ENCODE results near the gene F12. TPM values are rescaled to one million over a fixed set of nuclear protein-coding genes. Genes with fewer than 3 reads are reported as not detected.
A peak's percentile ranks its signal among the peaks of the same experiment; 100 is the strongest.
"Not testable (repeated sequence)": the region's sequence is repeated elsewhere in the genome, so short reads cannot be mapped to it uniquely, and the experiment has no call there.

F12 gene
- total RNA-seq, 2 experiments from 2014 or later, result 3.2 to 5.4 TPM

- DNase-seq, result no peak
- CTCF ChIA-PET, result interaction anchor here (0.7 to 10.3 kb wide), 5 partner anchors 15 to 116 kb away, joined by 3 to 111 read pairs (median 6); no protein-coding TSS in a partner anchor
- peaks cover 57% of the 10 kb centered on the region for H3K4me1 Mint-ChIP-seq (ENCODE audit: low read depth)
- H3K4me3 Mint-ChIP-seq, result peak overlapping the region; percentile 95
- no peaks in the 10 kb centered on the region for H3K9me3 Mint-ChIP-seq
- no peaks in the 10 kb centered on the region for H3K27me3 Mint-ChIP-seq (ENCODE audit: low read depth)
- intact Hi-C loops (cut with micrococcal nuclease), result loop anchor here (1.0 to 5.0 kb wide), 7 partner anchors 12 to 1041 kb away; partner anchors contain the start of genes HIGD2A, NOP16 and RNF44
- peaks cover 55% of the 10 kb centered on the region for H3K36me3 Mint-ChIP-seq (ENCODE audit: low read depth)
- H3K27ac Mint-ChIP-seq, result peak overlapping the region; percentile 95
These were observed 19.3 kb upstream of the F12 start for GRCh38 chr5:177428574-177429217.

GRCh38 chr5:177427919-177428573 lies 18.7 kb upstream of the F12 start:
- CTCF ChIA-PET, result interaction anchor here (1.2 to 10.3 kb wide), 6 partner anchors 14 to 116 kb away, joined by 3 to 111 read pairs (median 5); no protein-coding TSS in a partner anchor
- Mint-ChIP-seq H3K4me3 (peak overlapping the region; percentile 95), H3K27me3 (ENCODE audit: low read depth) (no peaks in the 10 kb centered on the region), H3K27ac (peak overlapping the region; percentile 95), H3K36me3 (ENCODE audit: low read depth) (peaks cover 50% of the 10 kb centered on the region), H3K9me3 (no peaks in the 10 kb centered on the region), H3K4me1 (ENCODE audit: low read depth) (peaks cover 52% of the 10 kb centered on the region)
- DNase-seq, result peak; percentile 61
- intact Hi-C loops (cut with micrococcal nuclease), result loop anchor here (2.0 to 5.0 kb wide), 3 partner anchors 65 to 1041 kb away; partner anchors contain the start of genes HIGD2A, NOP16 and RNF44

- Mint-ChIP-seq H3K9me3 (no peaks in the 10 kb centered on the region), H3K4me3 (peak overlapping the region; percentile 95), H3K27me3 (ENCODE audit: low read depth) (no peaks in the 10 kb centered on the region), H3K27ac (peak overlapping the region; percentile 95), H3K4me1 (ENCODE audit: low read depth) (peaks cover 46% of the 10 kb centered on the region), H3K36me3 (ENCODE audit: low read depth) (peaks cover 47% of the 10 kb centered on the region)
- DNase-seq, result no peak
- CTCF ChIA-PET, result interaction anchor here (0.5 to 10.3 kb wide), 9 partner anchors 13 to 115 kb away, joined by 3 to 111 read pairs (median 4); no protein-coding TSS in a partner anchor
- intact Hi-C loops (cut with micrococcal nuclease), result loop anchor here (2.0 to 5.0 kb wide), 3 partner anchors 65 to 1040 kb away; partner anchors contain the start of genes HIGD2A, NOP16 and RNF44
These were observed 18.0 kb upstream of the F12 start for GRCh38 chr5:177427211-177427822.

GRCh38 chr5:177426566-177427210 lies 17.3 kb upstream of the F12 start, which contains the start of gene GRK6:
Gene GRK6 (plus strand): TSS chr5:177426676. CDS start chr5:177426846, 170 bp downstream.
- intact Hi-C loops (cut with micrococcal nuclease), result loop anchor here (1.0 to 5.0 kb wide), 8 partner anchors 23 to 1039 kb away; partner anchors contain the start of genes HIGD2A, LMAN2, NOP16 and NSD1
- Mint-ChIP-seq H3K9me3 (no peaks in the 10 kb centered on the region), H3K27ac (peak within 1 kb of the TSS; percentile 95), H3K4me3 (peak within 1 kb of the TSS; percentile 95), H3K4me1 (ENCODE audit: low read depth) (peaks cover 40% of the 10 kb centered on the region), H3K27me3 (ENCODE audit: low read depth) (no peaks in the 10 kb centered on the region), H3K36me3 (ENCODE audit: low read depth) (peaks cover 43% of the 10 kb centered on the region)
- CTCF ChIA-PET, result interaction anchor here (0.5 to 10.3 kb wide), 9 partner anchors 19 to 114 kb away, joined by 3 to 111 read pairs (median 4); no protein-coding TSS in a partner anchor
- DNase-seq, result peak; percentile 79

GRCh38 chr5:177425801-177426565 lies 16.6 kb upstream of the F12 start:
- peak overlapping the region; percentile 88 for H3K4me3 Mint-ChIP-seq

GRCh38 chr5:177425196-177425800 lies 15.9 kb upstream of the F12 start:
- Mint-ChIP-seq H3K9me3 (no peaks in the 10 kb centered on the region), H3K27me3 (ENCODE audit: low read depth) (no peaks in the 10 kb centered on the region), H3K4me1 (ENCODE audit: low read depth) (peaks cover 26% of the 10 kb centered on the region), H3K27ac (peak overlapping the region; percentile 95), H3K4me3 (peak overlapping the region; percentile 88), H3K36me3 (ENCODE audit: low read depth) (peaks cover 32% of the 10 kb centered on the region)
- intact Hi-C loops (cut with micrococcal nuclease), result loop anchor here (5.0 kb wide), 2 partner anchors 888 to 1038 kb away; partner anchors contain the start of genes HIGD2A, NOP16 and RNF44
- CTCF ChIA-PET, result interaction anchor here (1.1 to 10.3 kb wide), 7 partner anchors 12 to 35 kb away, joined by 3 to 111 read pairs (median 4); no protein-coding TSS in a partner anchor
- no peak for DNase-seq

More at GRCh38 chr5:177425801-177426565, 16.6 kb upstream of the F12 start:
- H3K27me3 Mint-ChIP-seq (ENCODE audit: low read depth), result no peaks in the 10 kb centered on the region
- peaks cover 39% of the 10 kb centered on the region for H3K36me3 Mint-ChIP-seq (ENCODE audit: low read depth)
- H3K27ac Mint-ChIP-seq, result peak overlapping the region; percentile 95
- intact Hi-C loops (cut with micrococcal nuclease), result loop anchor here (1.0 to 5.0 kb wide), 8 partner anchors 23 to 1039 kb away; partner anchors contain the start of genes HIGD2A, LMAN2, NOP16 and NSD1
- peaks cover 33% of the 10 kb centered on the region for H3K4me1 Mint-ChIP-seq (ENCODE audit: low read depth)
- CTCF ChIA-PET, result interaction anchor here (0.9 to 10.3 kb wide), 7 partner anchors 22 to 37 kb away, joined by 3 to 111 read pairs (median 5); no protein-coding TSS in a partner anchor
- H3K9me3 Mint-ChIP-seq, result no peaks in the 10 kb centered on the region
- peak; percentile 100 for DNase-seq

GRCh38 chr5:177423671-177424070 lies 14.3 kb upstream of the F12 start:
- no peak for DNase-seq
- Mint-ChIP-seq H3K9me3 (no peaks in the 10 kb centered on the region), H3K27ac (no peak overlapping the region), H3K4me3 (no peak overlapping the region), H3K4me1 (ENCODE audit: low read depth) (peaks cover 10% of the 10 kb centered on the region), H3K36me3 (ENCODE audit: low read depth) (peaks cover 16% of the 10 kb centered on the region), H3K27me3 (ENCODE audit: low read depth) (no peaks in the 10 kb centered on the region)
- CTCF ChIA-PET, result interaction anchor here (0.9 to 3.6 kb wide), 4 partner anchors 20 to 111 kb away, joined by 3 to 26 read pairs (median 8); no protein-coding TSS in a partner anchor
- intact Hi-C loops (cut with micrococcal nuclease), result no loop called here

- intact Hi-C loops (cut with micrococcal nuclease), result no loop called here
- Mint-ChIP-seq H3K4me3 (no peak overlapping the region), H3K4me1 (ENCODE audit: low read depth) (peaks cover 6% of the 10 kb centered on the region), H3K27me3 (ENCODE audit: low read depth) (no peaks in the 10 kb centered on the region), H3K36me3 (ENCODE audit: low read depth) (no peaks in the 10 kb centered on the region), H3K9me3 (no peaks in the 10 kb centered on the region), H3K27ac (no peak overlapping the region)
- DNase-seq, result no peak
- CTCF ChIA-PET, result interaction anchor here (0.6 to 3.4 kb wide), 2 partner anchors 18 to 98 kb away, joined by 3 to 26 read pairs; no protein-coding TSS in a partner anchor
These were observed 11.9 kb upstream of the F12 start for GRCh38 chr5:177421062-177421798.

GRCh38 chr5:177420472-177420871 lies 11.1 kb upstream of the F12 start:
- intact Hi-C loops (cut with micrococcal nuclease); H3K9me3 Mint-ChIP-seq; H3K27me3 Mint-ChIP-seq (ENCODE audit: low read depth); H3K27ac Mint-ChIP-seq; H3K4me3 Mint-ChIP-seq; CTCF ChIA-PET; DNase-seq; H3K4me1 Mint-ChIP-seq (ENCODE audit: low read depth); H3K36me3 Mint-ChIP-seq (ENCODE audit: low read depth): not testable (repeated sequence)

GRCh38 chr5:177419046-177419445 lies 9.7 kb upstream of the F12 start:
- H3K9me3 Mint-ChIP-seq, result no peaks in the 10 kb centered on the region
- no peak for DNase-seq

More at GRCh38 chr5:177419046-177419445, 9.7 kb upstream of the F12 start:
- Mint-ChIP-seq H3K27ac (no peak overlapping the region), H3K27me3 (ENCODE audit: low read depth) (no peaks in the 10 kb centered on the region), H3K4me3 (no peak overlapping the region), H3K36me3 (ENCODE audit: low read depth) (no peaks in the 10 kb centered on the region), H3K4me1 (ENCODE audit: low read depth) (peaks cover 11% of the 10 kb centered on the region)
- intact Hi-C loops (cut with micrococcal nuclease), result no loop called here
- CTCF ChIA-PET, result interaction anchor here (1.6 kb wide), 1 partner anchor 15 kb away, joined by 5 read pairs; no protein-coding TSS in a partner anchor
